DOHH2 (cell line): Measurements from ENCODE around the gene SYNRG.

Experiments used
- H3F3A ChIP-seq: fragments of 200-600 bp; sonication (generic), shearing (Covaris generic); 2 replicates; pipeline ENCODE4 v1.6.0; 2016; ENCODE audit warnings: antibody characterized with exemption, mild to moderate bottlenecking; ENCODE audit not compliant: control insufficient read depth, insufficient read depth
- H3K27ac ChIP-seq: fragments of 200-600 bp; sonication (generic); 2 replicates; pipeline ENCODE4 v1.5.1; 2014; ENCODE audit warnings: low read depth, mild to moderate bottlenecking, low read length, moderate library complexity
- H3K27me3 ChIP-seq: fragments of 200-600 bp; sonication (generic); 2 replicates; pipeline ENCODE4 v1.6.1; 2014; ENCODE audit warnings: mild to moderate bottlenecking, low read length, mixed read lengths; ENCODE audit not compliant: control insufficient read depth
- H3K36me3 ChIP-seq: fragments of 200-600 bp; sonication (generic); 2 replicates; pipeline ENCODE4 v1.6.1; 2014; ENCODE audit warnings: mild to moderate bottlenecking, low read length, moderate library complexity, mixed read lengths; ENCODE audit not compliant: control insufficient read depth
- H3K4me1 ChIP-seq: fragments of 200-600 bp; sonication (generic); 2 replicates; pipeline ENCODE4 v1.6.1; 2014; ENCODE audit warnings: mild to moderate bottlenecking, low read length, mixed read lengths; ENCODE audit not compliant: control insufficient read depth
- H3K4me2 ChIP-seq: fragments of 200-600 bp; sonication (generic); 2 replicates; pipeline ENCODE4 v1.6.0; 2014; ENCODE audit warnings: mild to moderate bottlenecking, low read length, moderate library complexity
- H3K4me3 ChIP-seq: fragments of 200-600 bp; sonication (generic); 2 replicates; pipeline ENCODE4 v1.5.1; 2014; ENCODE audit warnings: mild to moderate bottlenecking, low read length, mixed read lengths
- H3K79me2 ChIP-seq: fragments of 200-600 bp; sonication (generic); 2 replicates; pipeline ENCODE4 v1.6.1; 2014; ENCODE audit warnings: mild to moderate bottlenecking, low read length, mixed read lengths; ENCODE audit not compliant: control insufficient read depth
- H3K9me2 ChIP-seq: fragments of 200-600 bp; sonication (generic); replicated peaks from 2 replicates; pipeline ENCODE4 v1.6.1; 2014; ENCODE audit warnings: mild to moderate bottlenecking, low read length, mixed read lengths; ENCODE audit not compliant: control insufficient read depth
- H3K9me3 ChIP-seq: fragments of 200-600 bp; sonication (generic); 2 replicates; pipeline ENCODE4 v1.6.1; 2014; ENCODE audit warnings: antibody characterized with exemption, low read length, mixed read lengths; ENCODE audit not compliant: control insufficient read depth, insufficient read depth
- H4K20me1 ChIP-seq: fragments of 200-600 bp; sonication (generic); 2 replicates; pipeline ENCODE4 v1.6.0; 2014; ENCODE audit warnings: low read depth, mild to moderate bottlenecking, antibody characterized with exemption, low read length, moderate library complexity; ENCODE audit not compliant: control insufficient read depth, insufficient read depth
- CTCF ChIP-seq: fragments of 200-600 bp; sonication (generic); IDR thresholded peaks from one replicate; pipeline ENCODE4 v1.5.1; 2014; ENCODE audit warnings: antibody characterized with exemption, mild to moderate bottlenecking, low read depth, low read length; ENCODE audit not compliant: poor library complexity, severe bottlenecking
- EZH2phosphoT487 ChIP-seq: fragments of 200-600 bp; sonication (generic); IDR thresholded peaks from 2 replicates; pipeline ENCODE4 v1.6.1; 2017; ENCODE audit warnings: borderline replicate concordance, mild to moderate bottlenecking, antibody characterized with exemption, low read length, moderate library complexity, mixed read lengths

SYNRG gene

DNA sequence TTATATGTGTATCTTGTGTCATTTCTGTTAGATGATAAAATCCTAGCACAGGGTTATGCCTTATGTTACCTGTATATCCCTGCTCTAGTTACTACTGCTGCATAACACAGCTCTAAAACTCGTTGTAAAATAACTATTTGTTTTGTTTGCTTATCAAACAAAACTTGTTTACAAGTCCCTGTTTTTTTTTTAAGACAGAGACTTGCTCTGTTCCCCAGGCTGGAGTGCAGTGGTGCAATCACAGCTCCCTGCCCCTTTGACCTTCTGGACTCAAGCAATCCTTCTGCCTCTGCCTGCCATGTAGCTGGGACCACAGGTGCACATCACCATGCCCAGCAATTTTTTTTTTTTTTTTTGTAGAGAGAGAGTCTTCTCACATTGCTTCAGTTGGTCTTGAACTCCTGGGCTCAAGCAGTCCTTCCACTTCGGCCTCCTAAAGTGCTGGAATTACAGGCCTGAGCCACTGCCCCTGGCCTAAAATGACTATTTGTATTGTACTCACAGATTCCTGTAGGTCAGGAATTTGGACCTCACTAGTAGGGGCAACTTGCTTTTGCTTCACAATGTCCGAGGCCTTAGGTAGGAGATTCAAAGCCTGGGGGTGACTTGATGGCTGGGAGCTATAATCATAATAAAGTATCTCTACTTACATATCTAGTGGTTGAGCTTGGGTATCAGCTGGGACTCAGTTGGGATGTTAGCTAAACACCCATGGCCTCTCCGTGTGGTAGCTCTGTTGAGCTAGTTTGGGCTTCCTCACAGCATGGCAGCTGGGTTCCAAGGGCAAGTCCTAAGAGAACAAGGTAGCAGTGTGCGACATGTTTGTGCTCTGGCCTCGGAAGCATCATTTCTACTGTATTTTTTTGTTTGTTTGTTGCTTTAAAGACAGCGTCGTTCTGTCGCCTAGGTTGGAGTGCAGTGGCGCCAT is 106.9 kb downstream of the SYNRG start:
- Histone ChIP-seq H3F3A (no peaks in the 10 kb centered on the region), H3K79me2 (peaks cover 47% of the 10 kb centered on the region), H3K4me3 (no peak overlapping the region), H4K20me1 (no peaks in the 10 kb centered on the region; the same call in 1 of the 2 replicates), H3K4me2 (no peak overlapping the region), H3K9me3 (no peaks in the 10 kb centered on the region), H3K36me3 (no peaks in the 10 kb centered on the region), H3K27ac (no peak overlapping the region), H3K4me1 (no peaks in the 10 kb centered on the region), H3K9me2 (no peaks in the 10 kb centered on the region), H3K27me3 (no peaks in the 10 kb centered on the region)
- TF ChIP-seq CTCF, result no peak
- no peak for TF ChIP-seq EZH2phosphoT487

- H3K27me3 ChIP-seq, result no peaks in the 10 kb centered on the region
- H3K9me3 ChIP-seq, result no peaks in the 10 kb centered on the region
- TF ChIP-seq EZH2phosphoT487 (no peak), CTCF (no peak)
- no peaks in the 10 kb centered on the region for H3K36me3 ChIP-seq
- no peaks in the 10 kb centered on the region; the same call in 1 of the 2 replicates for H4K20me1 ChIP-seq
- H3K9me2 ChIP-seq, result no peaks in the 10 kb centered on the region
- no peaks in the 10 kb centered on the region for H3F3A ChIP-seq
- H3K4me3 ChIP-seq, result no peak overlapping the region
- H3K4me2 ChIP-seq, result no peak overlapping the region
- no peaks in the 10 kb centered on the region for H3K4me1 ChIP-seq
- H3K27ac ChIP-seq, result no peak overlapping the region
- peaks cover 40% of the 10 kb centered on the region for H3K79me2 ChIP-seq
Observed at GRCh38 chr17:37500378-37500777, 108.8 kb downstream of the SYNRG start.

- H3K4me1 ChIP-seq, result peaks cover 32% of the 10 kb centered on the region
- H3K9me2 ChIP-seq, result no peaks in the 10 kb centered on the region
- peaks cover 69% of the 10 kb centered on the region for H3K79me2 ChIP-seq
- H3F3A ChIP-seq, result peaks cover 8% of the 10 kb centered on the region; the same call in 1 of the 2 replicates
- H3K4me2 ChIP-seq, result no peak overlapping the region
- H3K27ac ChIP-seq, result no peak overlapping the region
- H3K36me3 ChIP-seq, result no peaks in the 10 kb centered on the region
- H3K4me3 ChIP-seq, result no peak overlapping the region
- no peaks in the 10 kb centered on the region for H3K9me3 ChIP-seq
- TF ChIP-seq EZH2phosphoT487 (no peak), CTCF (no peak)
- no peaks in the 10 kb centered on the region for H3K27me3 ChIP-seq
- H4K20me1 ChIP-seq, result 0 out of 2 replicates have a peak, but pooled peaks cover 5% of the 10 kb centered on the region
Observed at GRCh38 chr17:37494971-37495370, 114.2 kb downstream of the SYNRG start.
